Neural progenitor cell (in vitro differentiated cells): ENCODE data around the gene CACNA1D. TPM values are rescaled to one million over a fixed set of nuclear protein-coding genes. Genes with fewer than 3 reads are reported as not detected.
A peak's percentile ranks its signal among the peaks of the same experiment; 100 is the strongest.

Experiments
- DNase-seq: peaks from one replicate; pipeline ENCODE4 v3.0.0-alpha.2; 2016; ENCODE audit warnings: low spot score
- H2AFZ ChIP-seq: fragments of 200-600 bp; sonication (generic); replicated peaks from 2 replicates; pipeline ENCODE4 v1.6.1; 2016; ENCODE audit warnings: antibody characterized with exemption
- H3F3A ChIP-seq: fragments of 200-600 bp; sonication (generic); 2 replicates; pipeline ENCODE4 v1.6.1; 2016; ENCODE audit warnings: antibody characterized with exemption, low read depth
- H3K27ac ChIP-seq: fragments of 200-600 bp; sonication (generic); 2 replicates; pipeline ENCODE4 v1.5.1; 2016; ENCODE audit warnings: mild to moderate bottlenecking
- H3K27me3 ChIP-seq: fragments of 200-600 bp; sonication (generic); 2 replicates; pipeline ENCODE4 v1.6.1; 2016; ENCODE audit warnings: mild to moderate bottlenecking, moderate library complexity
- H3K36me3 ChIP-seq: fragments of 200-600 bp; sonication (generic); 2 replicates; pipeline ENCODE4 v1.5.1; 2016
- H3K4me1 ChIP-seq: fragments of 200-600 bp; sonication (generic); 2 replicates; pipeline ENCODE4 v1.6.1; 2016; ENCODE audit warnings: mixed run types
- H3K4me2 ChIP-seq: fragments of 200-600 bp; sonication (generic); 2 replicates; pipeline ENCODE4 v1.6.1; 2016
- H3K4me3 ChIP-seq: fragments of 200-600 bp; sonication (generic); 2 replicates; pipeline ENCODE4 v1.5.1; 2016
- H3K79me2 ChIP-seq: fragments of 200-600 bp; sonication (generic); 2 replicates; pipeline ENCODE4 v1.6.1; 2016; ENCODE audit warnings: low read depth
- H3K9ac ChIP-seq: fragments of 200-600 bp; sonication (generic); 2 replicates; pipeline ENCODE4 v1.6.1; 2016
- H3K9me3 ChIP-seq: fragments of 200-600 bp; sonication (generic); 2 replicates; pipeline ENCODE4 v1.5.1; 2016; ENCODE audit warnings: low read depth
- H4K20me1 ChIP-seq: fragments of 200-600 bp; sonication (generic); 2 replicates; pipeline ENCODE4 v1.6.1; 2016; ENCODE audit warnings: low read depth
- H3K27ac Mint-ChIP-seq: 3 replicates; pipeline ENCODE4 v1.8.0; 2021; ENCODE audit warnings: mixed read lengths
- H3K27me3 Mint-ChIP-seq: 2 replicates; pipeline ENCODE4 v1.8.0; 2022; ENCODE audit warnings: low read depth, mild to moderate bottlenecking, inconsistent platforms, moderate library complexity, mixed read lengths; ENCODE audit not compliant: insufficient read depth
- H3K36me3 Mint-ChIP-seq: 3 replicates; pipeline ENCODE4 v1.8.0; 2021; ENCODE audit warnings: mixed read lengths
- H3K4me1 Mint-ChIP-seq: 3 replicates; pipeline ENCODE4 v1.8.0; 2021; ENCODE audit warnings: mixed read lengths
- H3K4me3 Mint-ChIP-seq: 3 replicates; pipeline ENCODE4 v1.8.0; 2021; ENCODE audit warnings: mild to moderate bottlenecking, moderate library complexity, mixed read lengths
- H3K9me3 Mint-ChIP-seq: 3 replicates; pipeline ENCODE4 v1.8.0; 2020; ENCODE audit warnings: mixed read lengths
- CTCF ChIP-seq: fragments of 200-600 bp; sonication (generic); IDR thresholded peaks from 2 replicates; pipeline ENCODE4 v1.5.1; 2017; ENCODE audit warnings: antibody characterized with exemption, mild to moderate bottlenecking
- EZH2 ChIP-seq: fragments of 200-600 bp; sonication (generic); IDR thresholded peaks from 2 replicates; pipeline ENCODE4 v1.6.1; 2017; ENCODE audit warnings: antibody characterized with exemption, mild to moderate bottlenecking, moderate library complexity
- EZH2phosphoT487 ChIP-seq: fragments of 200-600 bp; sonication (generic); IDR thresholded peaks from 2 replicates; pipeline ENCODE4 v1.6.1; 2017; ENCODE audit warnings: antibody characterized with exemption
- total RNA-seq: library from RNA; depleted of rRNA; stranded (reverse); fragments of >200 nt; gene quantifications from 2 replicates; pipeline ENCODE4 v1.2.3, GENCODE V29; 2015; ENCODE audit warnings: low replicate concordance

The CACNA1D gene
- total RNA-seq, 1 donor from 2014 or later, result 4.7 TPM

GRCh38 chr3:53616971-53617892, 122.8 kb downstream of the CACNA1D start:
- Histone ChIP-seq H3K4me2 (no peak overlapping the region), H3K27ac (no peak overlapping the region), H2AFZ (no peak overlapping the region), H3K36me3 (no peaks in the 10 kb centered on the region), H3K9me3 (no peaks in the 10 kb centered on the region), H3K27me3 (no peaks in the 10 kb centered on the region), H3F3A (no peaks in the 10 kb centered on the region), H3K79me2 (no peaks in the 10 kb centered on the region), H3K4me3 (no peak overlapping the region), H3K9ac (no peak overlapping the region), H3K4me1 (peaks cover 10% of the 10 kb centered on the region), H4K20me1 (no peaks in the 10 kb centered on the region)
- Mint-ChIP-seq H3K4me3 (no peak overlapping the region), H3K27ac (no peak overlapping the region), H3K36me3 (no peaks in the 10 kb centered on the region), H3K4me1 (peaks cover 7% of the 10 kb centered on the region), H3K27me3 (peaks cover 2% of the 10 kb centered on the region), H3K9me3 (no peaks in the 10 kb centered on the region)
- no peak for TF ChIP-seq EZH2
- TF ChIP-seq EZH2phosphoT487, result no peak
- TF ChIP-seq CTCF, result no peak
- no peak for DNase-seq

GRCh38 chr3:53617893-53618523, 123.6 kb downstream of the CACNA1D start:
- H3K4me1 ChIP-seq, result peaks cover 5% of the 10 kb centered on the region
- Mint-ChIP-seq H3K4me1 (peaks cover 7% of the 10 kb centered on the region), H3K4me3 (no peak overlapping the region), H3K27me3 (peaks cover 2% of the 10 kb centered on the region), H3K27ac (no peak overlapping the region), H3K36me3 (no peaks in the 10 kb centered on the region), H3K9me3 (no peaks in the 10 kb centered on the region)
- no peak overlapping the region for H3K9ac ChIP-seq
- H3K79me2 ChIP-seq, result no peaks in the 10 kb centered on the region
- no peak for DNase-seq
- no peaks in the 10 kb centered on the region for H3K27me3 ChIP-seq
- no peak overlapping the region for H2AFZ ChIP-seq
- no peak overlapping the region for H3K4me2 ChIP-seq
- H3F3A ChIP-seq, result no peaks in the 10 kb centered on the region
- H3K4me3 ChIP-seq, result no peak overlapping the region
- no peaks in the 10 kb centered on the region for H3K36me3 ChIP-seq
- no peak overlapping the region for H3K27ac ChIP-seq
- no peaks in the 10 kb centered on the region for H3K9me3 ChIP-seq
- no peak for TF ChIP-seq EZH2
- no peak for TF ChIP-seq CTCF
- no peak for TF ChIP-seq EZH2phosphoT487
- H4K20me1 ChIP-seq, result no peaks in the 10 kb centered on the region

DNA sequence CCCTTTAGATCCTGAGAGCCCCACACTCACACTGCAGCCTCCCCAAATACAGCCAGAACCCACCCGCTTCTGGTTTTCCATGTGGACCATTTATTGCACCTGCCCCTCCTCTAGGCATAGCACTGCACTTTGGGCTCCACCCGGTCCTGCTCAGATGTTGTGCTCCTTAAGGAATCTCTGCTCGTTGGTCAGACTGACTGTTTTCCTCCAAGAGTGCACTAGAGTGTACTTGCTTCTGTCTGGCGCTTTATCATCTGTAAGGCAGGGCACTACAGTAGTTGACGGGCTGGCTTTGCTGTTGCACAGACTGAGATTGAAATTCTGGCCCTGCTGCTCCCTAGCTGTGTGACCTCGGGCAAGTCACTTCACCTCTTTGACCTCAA, 124.1 kb downstream of the CACNA1D start:
- DNase-seq, result no peak
- H3K27me3 ChIP-seq, result no peaks in the 10 kb centered on the region
- no peak overlapping the region for H3K27ac ChIP-seq
- no peaks in the 10 kb centered on the region for H3F3A ChIP-seq
- H4K20me1 ChIP-seq, result no peaks in the 10 kb centered on the region
- H2AFZ ChIP-seq, result no peak overlapping the region
- no peaks in the 10 kb centered on the region for H3K36me3 ChIP-seq
- peaks cover 5% of the 10 kb centered on the region for H3K4me1 ChIP-seq
- H3K4me2 ChIP-seq, result no peak overlapping the region
- H3K9me3 Mint-ChIP-seq, result no peaks in the 10 kb centered on the region
- H3K9ac ChIP-seq, result no peak overlapping the region
- no peak for TF ChIP-seq CTCF
- TF ChIP-seq EZH2, result no peak
- no peak overlapping the region for H3K4me3 ChIP-seq
- H3K4me3 Mint-ChIP-seq, result no peak overlapping the region
- H3K9me3 ChIP-seq, result no peaks in the 10 kb centered on the region
- peaks cover 7% of the 10 kb centered on the region for H3K4me1 Mint-ChIP-seq
- H3K27me3 Mint-ChIP-seq, result peaks cover 2% of the 10 kb centered on the region
- peak overlapping the region; percentile 60 for H3K27ac Mint-ChIP-seq
- no peaks in the 10 kb centered on the region for H3K79me2 ChIP-seq
- H3K36me3 Mint-ChIP-seq, result no peaks in the 10 kb centered on the region
